Astrocyte of the spinal cord (primary cell): ENCODE data around the gene CMTM8.
A peak's percentile ranks its signal among the peaks of the same experiment; 100 is the strongest.

Source experiments
- DNase-seq: peaks from one replicate; pipeline ENCODE4 v3.0.0; 2011; ENCODE audit warnings: low read depth, low spot score
- H3K4me3 ChIP-seq: 2 replicates; pipeline ENCODE4 v1.5.1; 2011; ENCODE audit warnings: low read depth, mild to moderate bottlenecking, low read length, moderate library complexity
- in situ Hi-C: cut with HindIII; loops from 2 replicates; pipeline ENCODE4 v1.10.0; 2017; ENCODE audit warnings: low sequenced_read_pairs
- TF ChIP-seq, protein P1 (sequence below): IDR thresholded peaks from 2 replicates; pipeline ENCODE4 v1.5.1; 2012; ENCODE audit warnings: low read depth, mild to moderate bottlenecking, low read length, inconsistent platforms

Gene CMTM8

DNA sequence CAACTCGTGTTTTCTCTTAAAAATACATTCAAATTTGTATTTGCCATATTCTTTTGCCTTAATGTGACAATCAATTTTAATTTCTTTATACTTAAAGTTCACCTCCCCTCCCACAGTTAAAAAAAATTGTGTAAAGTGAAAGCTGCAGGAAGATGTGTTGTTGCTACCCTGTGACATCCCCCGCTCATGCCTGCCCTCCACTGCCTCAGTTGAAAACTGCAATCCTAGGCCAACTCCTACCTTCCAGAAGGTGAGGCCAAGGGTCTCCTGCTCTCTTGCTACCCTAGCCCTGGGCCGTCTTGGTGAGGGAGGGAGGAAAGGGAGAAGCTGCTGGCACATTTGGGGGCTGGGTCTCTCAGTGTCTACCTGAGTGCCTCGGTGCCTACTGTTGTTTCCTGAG lies 96.2 kb downstream of the CMTM8 start:
- DNase-seq, result no peak
- TF ChIP-seq, protein P1, sequence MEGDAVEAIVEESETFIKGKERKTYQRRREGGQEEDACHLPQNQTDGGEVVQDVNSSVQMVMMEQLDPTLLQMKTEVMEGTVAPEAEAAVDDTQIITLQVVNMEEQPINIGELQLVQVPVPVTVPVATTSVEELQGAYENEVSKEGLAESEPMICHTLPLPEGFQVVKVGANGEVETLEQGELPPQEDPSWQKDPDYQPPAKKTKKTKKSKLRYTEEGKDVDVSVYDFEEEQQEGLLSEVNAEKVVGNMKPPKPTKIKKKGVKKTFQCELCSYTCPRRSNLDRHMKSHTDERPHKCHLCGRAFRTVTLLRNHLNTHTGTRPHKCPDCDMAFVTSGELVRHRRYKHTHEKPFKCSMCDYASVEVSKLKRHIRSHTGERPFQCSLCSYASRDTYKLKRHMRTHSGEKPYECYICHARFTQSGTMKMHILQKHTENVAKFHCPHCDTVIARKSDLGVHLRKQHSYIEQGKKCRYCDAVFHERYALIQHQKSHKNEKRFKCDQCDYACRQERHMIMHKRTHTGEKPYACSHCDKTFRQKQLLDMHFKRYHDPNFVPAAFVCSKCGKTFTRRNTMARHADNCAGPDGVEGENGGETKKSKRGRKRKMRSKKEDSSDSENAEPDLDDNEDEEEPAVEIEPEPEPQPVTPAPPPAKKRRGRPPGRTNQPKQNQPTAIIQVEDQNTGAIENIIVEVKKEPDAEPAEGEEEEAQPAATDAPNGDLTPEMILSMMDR, result peak; percentile 28
- in situ Hi-C loops, result no loop called here

DNA sequence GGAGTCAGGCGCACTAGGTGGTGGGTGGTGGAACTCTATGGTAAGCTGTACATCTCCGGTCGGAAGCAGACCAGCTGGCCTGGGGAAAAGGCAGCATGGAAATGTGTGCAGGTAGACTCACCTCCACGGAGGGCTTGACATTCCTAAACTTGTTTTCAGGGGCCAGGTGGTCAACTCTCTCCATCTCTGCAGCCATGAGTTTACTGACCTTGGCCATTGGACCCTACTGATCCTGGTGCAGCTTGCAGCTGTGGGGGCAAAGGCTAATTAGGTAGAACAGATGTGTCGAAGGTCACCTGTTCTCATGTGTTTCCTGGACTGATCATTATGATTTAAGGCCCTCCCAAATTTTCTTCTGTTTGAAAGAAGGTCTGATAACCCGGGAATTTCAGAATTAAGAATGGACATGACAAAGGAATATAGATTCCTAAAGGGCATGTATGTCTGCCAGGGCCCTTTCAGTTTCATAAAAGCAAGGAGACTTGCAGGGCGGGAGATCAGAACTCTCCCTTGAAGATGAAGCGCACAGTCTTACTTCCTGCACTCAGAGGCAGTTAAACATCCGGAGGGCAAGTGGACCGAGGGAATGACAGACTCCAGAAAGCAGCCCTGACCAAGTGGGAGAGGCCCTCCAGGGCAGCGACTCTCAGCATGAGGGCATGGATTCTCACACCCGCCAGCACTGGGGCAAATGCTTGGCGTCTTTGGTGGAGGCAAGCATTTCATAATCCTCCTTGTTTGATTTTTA lies 97.1 kb downstream of the CMTM8 start:
- in situ Hi-C loops, result no loop called here
- no peak overlapping the region for H3K4me3 ChIP-seq
- no peak for DNase-seq
- TF ChIP-seq, protein P1, result no peak

More for the DNA sequence above, 96.2 kb downstream of the CMTM8 start:
- H3K4me3 ChIP-seq, result no peak overlapping the region

DNA sequence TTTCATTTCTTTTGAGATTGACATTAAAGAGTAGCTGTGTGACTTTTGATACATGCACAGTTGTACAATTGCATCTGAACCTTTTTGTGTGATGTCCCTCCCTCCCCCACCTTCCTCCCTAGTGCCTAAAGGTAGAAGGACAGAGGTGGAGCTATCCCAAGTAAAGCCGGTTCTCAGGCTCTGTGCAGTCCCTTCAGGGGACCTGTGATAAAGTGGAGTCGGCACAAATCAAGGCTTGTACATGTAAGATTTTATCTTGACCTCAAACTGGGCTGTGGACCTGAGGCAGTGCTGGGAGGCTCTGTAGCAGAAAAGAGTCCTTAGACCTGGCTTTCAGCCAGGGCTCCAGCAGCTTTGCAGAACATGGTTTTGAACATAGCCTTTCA lies 97.6 kb downstream of the CMTM8 start:
- no peak for DNase-seq
- TF ChIP-seq, protein P1, result no peak
- in situ Hi-C loops, result no loop called here
- no peak overlapping the region for H3K4me3 ChIP-seq

DNA sequence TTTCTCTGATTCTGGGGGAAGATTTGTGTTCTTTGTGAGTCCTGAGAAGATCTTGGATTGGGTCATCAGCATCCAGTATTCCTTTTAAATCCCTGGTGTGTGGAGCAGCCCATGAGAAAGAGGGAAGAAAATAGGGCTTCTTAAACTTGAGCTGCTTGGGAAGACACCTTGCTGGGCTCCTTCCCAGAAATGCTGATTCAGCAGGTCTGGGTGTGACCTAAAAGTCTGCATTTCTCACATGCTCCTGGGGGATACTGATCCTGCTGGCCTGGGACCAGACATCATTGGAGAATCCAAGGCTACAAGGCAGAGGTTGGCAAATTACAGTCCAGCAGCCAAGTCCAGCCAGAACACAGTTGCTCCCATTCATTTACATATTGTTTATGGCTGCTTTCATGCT lies 99.0 kb downstream of the CMTM8 start:
- TF ChIP-seq, protein P1, result no peak
- no peak for DNase-seq
- H3K4me3 ChIP-seq, result no peak overlapping the region
- in situ Hi-C loops, result no loop called here

DNA sequence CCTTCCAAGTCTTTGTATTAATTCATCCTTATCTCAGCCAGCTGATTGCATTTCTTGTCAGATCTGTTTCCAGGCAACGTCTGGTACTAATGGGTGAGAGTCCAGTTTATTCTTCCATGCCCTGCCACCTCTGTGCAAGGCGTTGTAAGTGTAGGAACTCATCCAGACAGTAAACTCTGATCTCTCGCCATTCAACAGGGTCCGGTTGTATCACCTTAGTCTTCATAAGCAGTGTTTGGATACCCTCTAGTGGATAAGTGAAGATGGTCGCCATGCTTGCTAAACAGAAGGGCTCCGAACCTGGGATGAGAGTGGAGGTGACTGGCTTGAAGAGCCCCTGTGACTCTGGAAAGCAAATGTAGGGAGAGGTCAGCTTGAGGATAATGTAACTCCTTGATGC lies 101.6 kb downstream of the CMTM8 start:
- TF ChIP-seq, protein P1, result peak; percentile 58
- no peak overlapping the region for H3K4me3 ChIP-seq
- in situ Hi-C loops, result no loop called here
- DNase-seq, result peak; percentile 50

DNA sequence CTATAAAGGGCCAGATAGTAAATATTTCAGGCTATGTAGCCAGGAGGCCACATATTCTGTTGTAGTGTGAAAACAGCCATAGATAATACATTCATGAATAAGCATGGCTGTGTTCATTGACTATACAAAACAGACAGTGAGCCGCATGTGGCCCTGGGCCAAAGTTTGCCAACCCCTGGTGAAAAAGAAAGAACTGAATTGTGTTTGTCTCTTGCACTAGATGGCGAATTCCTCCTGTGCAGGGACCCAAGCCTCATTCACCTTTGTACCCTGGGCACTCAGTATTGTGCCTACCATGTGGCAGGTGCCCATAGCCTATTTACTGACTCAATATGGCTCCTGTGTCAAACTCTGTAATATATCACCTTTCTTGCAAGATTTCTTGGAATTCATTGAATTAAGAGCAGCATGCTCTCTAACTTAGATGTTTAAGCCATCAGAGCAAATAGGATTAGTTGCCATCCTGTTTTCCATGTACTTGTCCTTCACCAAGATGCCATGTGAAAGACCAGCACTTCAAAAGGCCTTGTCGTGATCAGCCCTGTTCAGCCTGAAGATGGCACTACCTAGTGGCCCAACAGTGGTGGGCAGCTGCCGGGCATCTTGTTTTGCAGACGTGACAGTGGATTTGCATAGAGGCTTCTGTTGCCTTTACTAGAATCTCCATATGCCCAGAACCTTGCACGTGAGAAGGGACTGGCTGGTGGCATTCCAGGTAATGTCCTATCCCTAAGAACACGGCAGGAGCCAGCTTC lies 102.3 kb downstream of the CMTM8 start:
- DNase-seq, result no peak
- H3K4me3 ChIP-seq, result no peak overlapping the region
- in situ Hi-C loops, result no loop called here
- TF ChIP-seq, protein P1, result no peak
